Superior temporal gyrus (tissue), 1 donor: Measurements from ENCODE around the gene KHDRBS1.
A peak's percentile ranks its signal among the peaks of the same experiment; 100 is the strongest.
"Not testable (repeated sequence)": the region's sequence is repeated elsewhere in the genome, so short reads cannot be mapped to it uniquely, and the experiment has no call there.

Experiments used
- DNase-seq: peaks from one replicate; pipeline ENCODE4 v3.0.0-alpha.2; 2016; ENCODE audit errors: extremely low spot score

KHDRBS1 gene, protein sequence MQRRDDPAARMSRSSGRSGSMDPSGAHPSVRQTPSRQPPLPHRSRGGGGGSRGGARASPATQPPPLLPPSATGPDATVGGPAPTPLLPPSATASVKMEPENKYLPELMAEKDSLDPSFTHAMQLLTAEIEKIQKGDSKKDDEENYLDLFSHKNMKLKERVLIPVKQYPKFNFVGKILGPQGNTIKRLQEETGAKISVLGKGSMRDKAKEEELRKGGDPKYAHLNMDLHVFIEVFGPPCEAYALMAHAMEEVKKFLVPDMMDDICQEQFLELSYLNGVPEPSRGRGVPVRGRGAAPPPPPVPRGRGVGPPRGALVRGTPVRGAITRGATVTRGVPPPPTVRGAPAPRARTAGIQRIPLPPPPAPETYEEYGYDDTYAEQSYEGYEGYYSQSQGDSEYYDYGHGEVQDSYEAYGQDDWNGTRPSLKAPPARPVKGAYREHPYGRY

DNA sequence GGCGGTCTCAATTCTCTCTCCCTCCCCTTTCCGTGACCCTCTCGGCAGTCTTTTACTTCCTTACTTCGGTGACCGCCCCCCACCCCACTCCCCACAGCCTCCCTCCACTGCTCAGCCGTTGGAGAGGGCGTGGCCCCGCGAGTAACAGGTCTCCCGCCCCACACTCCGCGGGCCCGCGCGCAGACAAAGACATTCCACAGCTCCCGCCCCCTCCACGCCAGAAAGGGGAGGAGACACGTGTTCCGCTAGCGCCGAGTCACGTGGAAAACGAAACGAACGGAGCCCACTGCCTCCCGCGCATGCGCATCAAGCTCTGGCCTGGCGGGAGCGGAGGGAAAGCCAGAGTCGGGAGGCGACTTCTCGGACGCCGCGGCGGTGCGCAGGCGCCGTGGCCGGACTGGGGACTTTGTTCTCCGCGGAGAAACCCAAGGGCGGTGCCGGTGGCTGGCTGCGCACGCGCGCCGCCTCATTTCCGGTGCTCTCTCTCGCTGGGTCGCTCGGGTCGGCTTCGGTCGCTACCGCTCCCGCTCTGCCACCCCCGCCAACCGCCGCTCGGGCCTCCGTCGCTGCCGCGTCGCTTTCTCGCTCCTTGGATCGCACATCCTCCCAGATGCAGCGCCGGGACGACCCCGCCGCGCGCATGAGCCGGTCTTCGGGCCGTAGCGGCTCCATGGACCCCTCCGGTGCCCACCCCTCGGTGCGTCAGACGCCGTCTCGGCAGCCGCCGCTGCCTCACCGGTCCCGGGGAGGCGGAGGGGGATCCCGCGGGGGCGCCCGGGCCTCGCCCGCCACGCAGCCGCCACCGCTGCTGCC is at the start of gene KHDRBS1:
Gene KHDRBS1 (plus strand): TSS at position 483 of the 813 bp plus-strand sequence. CDS start 128 bp downstream, at position 611.
- peak; percentile 99 for DNase-seq

DNA sequence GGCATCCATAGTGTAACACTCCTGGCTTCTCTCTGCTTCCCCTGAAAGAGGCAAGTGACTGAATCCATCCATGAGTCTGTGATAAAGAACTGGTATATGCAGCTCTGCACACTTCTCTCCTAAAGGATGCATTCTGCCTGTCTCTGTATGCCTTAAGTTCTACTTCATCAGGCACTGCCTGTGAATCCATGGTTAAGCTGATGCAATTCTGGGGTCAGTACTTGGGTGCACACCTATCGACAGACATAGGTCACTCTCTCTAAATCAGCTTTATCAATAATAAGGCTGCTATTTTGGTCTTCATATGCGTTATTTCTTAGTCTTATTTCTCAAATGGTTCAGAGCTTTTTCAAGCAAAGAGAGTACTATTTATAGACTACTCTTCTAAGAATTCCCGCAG is 42.8 kb upstream of the KHDRBS1 start:
- DNase-seq: no peak

DNA sequence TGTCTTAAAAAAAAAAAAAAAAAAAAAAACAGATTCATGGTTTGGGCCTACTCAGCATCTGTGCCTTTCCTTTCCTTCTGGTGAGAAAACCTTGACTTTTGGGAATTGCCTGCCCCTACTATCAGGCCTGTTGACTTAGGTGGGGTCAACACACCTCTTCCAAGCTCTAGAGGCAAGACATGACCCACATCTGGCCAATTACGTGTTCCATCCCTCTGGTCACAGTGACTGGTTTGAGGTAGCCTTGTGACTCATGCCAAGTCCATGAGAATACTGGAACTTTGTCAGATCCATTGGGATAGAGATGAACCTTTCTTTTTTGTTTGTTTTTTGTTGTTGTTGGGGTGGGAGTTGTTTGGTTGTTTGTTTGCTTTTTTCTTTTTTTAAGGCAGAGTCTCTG is 37.3 kb upstream of the KHDRBS1 start:
- no peak for DNase-seq

DNA sequence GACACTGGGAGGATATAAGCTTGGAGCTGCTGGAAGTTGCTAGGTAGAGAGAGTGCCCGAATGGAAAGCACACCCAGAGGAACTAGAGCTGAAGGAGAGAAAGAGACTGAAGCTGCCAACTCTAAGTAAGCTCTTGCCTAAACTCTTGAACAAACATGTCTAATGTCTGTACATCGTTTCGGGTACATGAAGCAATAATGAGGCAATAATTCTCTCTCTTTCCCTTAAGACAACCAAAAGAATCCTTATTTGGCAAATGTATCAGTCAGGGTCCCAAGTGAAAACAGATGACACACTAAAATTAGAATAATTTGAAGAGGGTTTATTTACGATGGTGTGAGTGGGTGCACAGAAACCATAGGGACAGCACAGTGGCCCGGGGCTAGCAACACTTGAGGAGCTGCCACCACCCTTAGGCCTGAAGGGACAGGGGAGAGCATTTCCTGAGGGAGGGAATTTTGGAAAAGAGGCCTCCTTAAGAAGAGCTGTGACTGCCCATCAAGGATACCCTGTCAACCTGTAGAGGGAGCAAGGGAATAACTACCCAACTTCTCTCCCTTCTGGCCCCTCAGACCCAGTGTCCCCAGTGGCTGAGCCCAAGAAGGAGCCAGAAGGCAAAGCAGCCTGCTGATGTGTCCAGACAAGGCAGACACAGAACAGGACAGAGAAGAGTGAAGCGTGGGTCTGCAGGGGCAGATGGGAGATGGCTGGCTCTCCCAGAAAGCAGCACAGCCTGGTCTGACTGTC is 36.1 kb upstream of the KHDRBS1 start:
- no peak for DNase-seq

DNA sequence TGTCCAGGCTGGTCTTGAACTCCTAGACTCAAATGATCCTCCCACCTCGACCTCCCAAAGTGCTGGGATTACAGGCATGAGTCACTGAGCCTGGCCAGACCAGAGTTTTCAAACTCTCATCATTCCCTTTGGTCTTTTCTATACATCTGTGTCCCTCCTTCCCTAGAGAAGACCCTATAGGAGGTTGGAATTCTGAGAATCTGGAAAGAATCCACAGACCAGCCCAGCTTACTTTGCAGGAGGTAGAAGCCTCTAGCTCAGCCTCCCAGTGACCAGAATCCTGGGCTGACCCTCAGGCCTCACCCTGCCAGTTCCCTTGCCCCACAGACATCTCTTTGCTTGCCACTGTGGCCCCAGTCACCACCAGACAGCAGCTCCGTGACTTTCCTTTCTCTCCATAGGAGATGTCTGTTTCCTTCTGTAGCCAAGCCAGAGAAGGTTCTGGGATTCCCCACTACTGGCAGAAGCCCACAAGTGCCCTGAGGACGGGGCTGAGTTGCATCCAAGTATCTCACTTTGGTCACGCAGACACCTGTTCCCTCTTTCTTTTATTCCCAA is 34.7 kb upstream of the KHDRBS1 start:
- DNase-seq: no peak

DNA sequence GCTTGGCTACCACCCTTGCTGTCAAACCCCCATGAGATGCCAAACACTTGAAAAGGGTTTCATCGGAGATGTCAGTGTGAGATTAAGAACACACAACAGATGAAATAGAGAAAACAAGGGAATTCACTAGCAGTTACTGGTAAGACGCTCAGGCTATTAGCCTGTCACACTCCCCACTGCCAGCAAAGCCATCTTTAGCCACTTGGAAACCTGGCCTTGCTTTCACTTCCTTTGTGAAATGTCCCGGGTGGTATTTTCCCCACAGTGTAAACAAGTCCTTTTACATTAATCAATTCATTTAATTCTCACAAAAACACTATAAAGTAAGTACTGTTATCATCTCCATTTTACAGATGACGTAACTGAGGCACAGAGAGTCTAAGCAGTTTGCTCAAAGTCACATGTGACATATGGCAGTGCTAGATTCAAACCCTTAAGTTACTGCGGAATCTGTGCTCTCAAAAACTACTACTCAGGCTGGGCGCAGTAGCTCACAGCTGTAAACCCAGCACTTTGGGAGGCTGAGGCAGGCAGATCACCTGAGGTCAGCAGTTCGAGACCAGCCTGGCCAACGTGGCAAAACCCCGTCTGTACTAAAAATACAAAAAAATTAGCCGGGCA is 32.7 kb upstream of the KHDRBS1 start:
- DNase-seq: no peak

DNA sequence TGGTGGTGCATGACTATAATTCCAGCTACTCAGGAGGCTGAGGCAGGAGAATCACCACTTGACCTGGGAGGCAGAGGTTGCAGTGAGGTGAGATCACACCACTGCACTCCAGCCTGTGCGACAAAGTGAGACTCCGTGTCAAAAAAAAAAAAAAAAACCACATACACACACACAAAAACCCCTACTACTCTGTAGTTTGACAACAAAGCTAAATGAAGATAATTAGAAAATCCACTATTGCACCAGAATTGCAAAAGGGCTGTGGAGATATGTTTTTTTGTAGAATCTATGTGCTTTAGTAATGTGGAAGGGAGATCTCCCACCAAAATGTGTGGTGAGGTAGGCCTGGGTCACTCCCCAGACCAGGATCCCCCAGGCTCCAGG is 32.2 kb upstream of the KHDRBS1 start:
- no peak for DNase-seq

DNA sequence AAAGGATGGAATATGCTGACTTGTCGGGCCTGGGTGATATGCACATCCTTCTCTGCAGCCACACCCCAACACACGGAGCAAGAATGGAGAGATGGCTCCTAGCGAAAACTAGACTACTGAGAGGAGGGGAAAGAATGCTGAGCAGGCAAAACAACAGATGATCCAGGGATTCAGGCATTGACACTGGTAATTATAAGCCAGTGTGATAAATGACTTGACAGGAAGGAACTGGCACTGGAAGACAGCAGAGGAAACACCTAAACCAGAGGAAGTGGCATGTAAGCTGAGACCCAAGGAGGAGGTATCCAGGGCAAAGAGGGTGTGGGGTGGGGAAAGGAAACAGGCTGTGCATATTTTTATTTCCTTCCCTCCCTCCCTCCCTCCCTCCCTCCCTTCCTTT is 31.7 kb upstream of the KHDRBS1 start:
- no peak for DNase-seq

DNA sequence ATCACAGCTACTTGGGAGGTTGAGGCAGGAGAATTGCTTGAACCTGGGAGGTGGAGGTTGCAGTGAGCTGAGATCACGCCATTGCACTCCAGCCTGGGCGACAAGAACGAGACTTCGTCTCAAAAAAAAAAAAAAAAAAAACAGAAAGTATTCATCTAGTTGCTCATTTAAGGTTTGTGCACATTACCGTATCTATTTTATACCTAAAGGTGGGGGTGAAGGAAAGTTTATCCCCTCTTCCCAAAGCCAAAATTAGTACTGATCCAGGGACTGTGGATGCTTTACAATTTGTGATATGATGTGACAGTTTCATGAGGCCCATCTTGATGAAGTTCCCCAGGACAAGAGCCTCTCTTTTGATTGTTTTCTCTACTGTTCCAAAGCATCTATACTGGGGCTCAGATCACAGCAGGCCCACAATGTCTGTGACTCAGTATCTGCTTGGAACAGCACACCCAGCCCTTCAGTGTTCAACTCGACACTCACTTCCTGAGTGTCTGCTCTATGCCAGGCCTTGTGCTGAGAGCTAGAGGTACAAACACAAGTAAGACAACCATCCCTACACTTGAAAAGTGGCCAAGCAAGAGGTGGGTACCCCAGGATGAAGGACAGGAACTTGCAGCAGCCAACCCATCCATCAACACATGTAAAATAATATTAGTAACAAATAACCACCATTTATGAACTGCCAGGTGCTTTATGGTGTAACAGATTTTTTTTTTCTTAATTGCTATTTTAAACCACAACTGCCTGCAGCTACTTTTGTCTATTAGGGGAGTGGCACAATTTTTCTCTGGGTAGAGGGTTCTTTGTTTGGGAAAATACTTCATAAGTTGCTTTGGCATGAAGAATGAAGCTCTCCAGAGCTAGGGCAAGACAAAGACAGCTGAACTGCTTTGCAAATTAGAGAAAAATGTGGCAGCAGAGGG is 29.0 kb upstream of the KHDRBS1 start:
- DNase-seq: no peak

DNA sequence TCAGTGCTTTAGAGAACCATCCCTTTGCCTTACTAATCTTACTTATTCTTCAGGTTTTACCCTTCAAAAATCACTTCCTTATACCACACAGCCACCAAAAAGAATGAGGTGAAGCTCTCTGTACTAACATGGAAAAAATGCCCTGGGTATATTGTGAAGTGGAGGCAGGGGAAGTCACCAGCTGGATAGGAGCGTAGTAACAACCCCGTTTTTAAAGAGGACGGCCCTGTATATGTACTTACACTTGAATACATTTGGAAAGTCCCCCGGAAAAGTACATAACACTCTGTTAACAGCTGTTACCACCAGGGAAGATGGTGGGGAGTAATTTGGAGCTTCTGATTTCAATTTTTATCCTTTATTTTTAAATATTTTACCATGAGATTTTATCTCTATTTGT is 28.2 kb upstream of the KHDRBS1 start:
- no peak for DNase-seq

DNA sequence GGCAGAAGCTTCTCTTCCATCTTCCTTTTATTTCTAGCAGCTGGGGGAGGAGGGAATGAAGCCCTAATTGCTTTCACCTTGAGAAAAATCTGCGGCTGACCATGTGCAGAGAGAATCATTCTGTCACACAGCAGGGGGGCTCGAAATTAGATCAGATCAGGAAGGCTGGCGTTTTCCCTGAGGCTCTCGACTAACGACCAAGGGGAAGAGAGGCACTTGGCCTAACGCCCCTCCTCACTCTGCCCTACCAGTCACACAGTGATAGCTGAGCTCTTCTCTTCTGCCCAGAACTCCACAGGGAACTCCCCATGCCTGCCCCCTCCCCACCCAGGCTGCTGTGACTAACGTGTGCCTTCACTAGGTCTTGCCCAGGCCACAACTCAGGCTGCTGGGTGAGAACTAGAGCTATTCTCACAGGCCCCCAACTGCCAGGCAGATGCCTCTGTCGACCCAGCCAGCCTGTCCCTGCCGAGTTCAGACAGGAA is 26.5 kb upstream of the KHDRBS1 start:
- DNase-seq: no peak

DNA sequence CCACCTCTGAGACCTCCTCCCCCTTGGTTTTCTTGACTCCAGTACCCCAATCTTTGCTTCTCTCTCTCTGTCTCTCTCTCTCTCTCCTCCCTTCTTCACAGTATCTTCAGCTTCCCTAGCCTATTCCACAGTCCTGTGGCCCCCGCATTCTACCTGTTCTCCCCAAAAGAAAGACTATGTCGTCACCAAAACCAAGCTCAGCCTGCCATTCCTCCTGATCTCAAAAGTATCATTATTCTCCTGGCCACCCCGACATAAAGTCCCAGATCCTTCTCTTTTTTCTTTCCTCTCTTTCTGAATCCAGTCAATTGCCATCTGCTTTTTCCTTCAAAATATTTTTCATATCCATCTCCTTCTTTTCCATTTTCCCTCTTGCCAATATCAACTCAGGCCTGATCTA is 23.7 kb upstream of the KHDRBS1 start:
- DNase-seq: no peak

DNA sequence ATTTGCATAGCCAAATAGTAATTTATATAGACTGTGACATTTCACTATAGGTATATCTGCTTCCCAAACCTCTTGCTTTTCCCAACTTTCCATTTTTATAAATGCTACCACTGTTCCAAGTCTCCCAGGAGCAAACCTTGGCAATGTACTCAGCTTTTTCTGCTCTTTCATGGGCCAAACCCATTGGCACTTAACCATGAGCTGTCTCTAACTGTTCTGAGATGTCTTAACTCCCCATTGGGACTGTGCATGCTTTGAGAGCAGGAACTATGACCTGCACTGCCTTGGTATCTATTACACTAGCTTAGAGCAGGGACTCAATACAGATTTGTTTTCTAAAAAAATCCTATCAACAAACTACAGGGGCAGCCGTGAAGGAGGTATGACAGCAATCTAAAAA is 22.5 kb upstream of the KHDRBS1 start:
- DNase-seq: no peak

DNA sequence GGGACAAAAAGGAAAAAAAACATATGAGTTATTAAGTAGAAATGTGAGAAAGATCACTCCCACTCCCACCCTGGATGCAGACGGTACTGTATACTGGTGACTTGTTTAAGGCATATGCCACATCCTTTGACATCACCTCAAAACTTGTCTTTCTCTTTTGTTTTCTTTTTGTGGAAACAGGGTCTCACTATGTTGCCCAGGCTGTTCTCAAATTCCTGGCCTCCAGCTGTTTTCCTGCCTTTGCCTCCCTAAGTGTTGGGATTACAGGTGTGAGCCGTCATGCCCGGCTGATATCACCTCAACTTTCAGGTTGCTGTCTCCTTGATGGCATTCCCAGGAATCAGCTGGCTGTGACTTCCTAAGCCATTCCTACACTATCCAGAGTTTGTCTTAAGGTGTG is 18.4 kb upstream of the KHDRBS1 start:
- no peak for DNase-seq

DNA sequence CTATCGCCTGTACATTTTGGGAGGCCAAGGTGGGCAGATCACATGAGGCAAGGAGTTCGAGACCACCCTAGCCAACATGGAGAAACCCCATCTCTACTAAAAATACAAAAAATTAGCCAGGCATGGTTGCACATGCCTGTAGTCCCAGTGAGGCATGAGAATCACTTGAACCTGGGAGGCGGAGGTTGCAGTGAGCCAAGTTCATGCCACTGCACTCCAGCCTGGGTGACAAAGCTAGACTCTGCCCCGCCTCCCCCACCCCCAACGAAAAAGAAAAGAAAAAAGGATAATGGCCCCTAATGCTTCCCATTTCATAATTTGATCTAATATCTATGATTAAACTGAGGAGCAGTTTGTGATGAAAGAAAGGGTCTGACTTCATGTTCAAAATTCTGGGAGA is 17.5 kb upstream of the KHDRBS1 start:
- DNase-seq: not testable (repeated sequence)

DNA sequence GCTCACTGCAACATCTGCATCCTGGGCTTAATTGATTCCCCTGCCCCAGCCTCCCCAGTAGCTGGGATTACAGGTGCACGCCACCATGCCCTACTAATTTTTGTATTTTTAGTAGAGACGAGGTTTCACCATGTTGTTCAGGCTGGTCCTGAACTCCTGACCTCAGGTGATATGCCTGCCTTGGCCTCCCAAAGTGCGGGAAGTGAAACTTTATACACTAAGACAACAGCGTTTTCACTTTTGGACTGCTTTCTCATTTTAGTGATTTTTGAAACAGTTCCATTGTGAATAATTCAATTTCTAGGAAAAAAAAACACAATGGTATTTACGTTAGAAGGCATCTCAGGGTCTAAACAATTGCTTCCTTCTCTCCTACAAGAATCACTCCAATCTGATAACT is 11.8 kb upstream of the KHDRBS1 start:
- DNase-seq: no peak

DNA sequence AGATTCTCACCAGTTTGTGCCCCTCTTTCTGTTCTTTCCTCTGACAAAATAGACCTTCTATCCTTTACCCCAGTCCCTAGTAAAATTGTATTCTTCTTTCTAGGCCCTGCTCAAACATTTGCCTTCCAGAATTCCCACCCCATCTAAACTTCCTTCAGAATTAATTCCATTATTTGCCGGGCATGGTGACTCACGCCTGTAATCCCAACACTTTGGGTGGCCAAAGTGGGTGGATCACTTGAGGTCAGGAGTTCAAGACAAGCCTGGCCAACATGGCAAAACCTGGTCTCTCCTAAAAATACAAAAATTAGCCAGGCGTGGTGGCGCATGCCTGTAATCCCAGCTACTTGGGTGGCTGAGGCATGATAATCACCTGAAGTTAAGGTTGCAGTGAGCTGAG is 11.4 kb upstream of the KHDRBS1 start:
- not testable (repeated sequence) for DNase-seq

DNA sequence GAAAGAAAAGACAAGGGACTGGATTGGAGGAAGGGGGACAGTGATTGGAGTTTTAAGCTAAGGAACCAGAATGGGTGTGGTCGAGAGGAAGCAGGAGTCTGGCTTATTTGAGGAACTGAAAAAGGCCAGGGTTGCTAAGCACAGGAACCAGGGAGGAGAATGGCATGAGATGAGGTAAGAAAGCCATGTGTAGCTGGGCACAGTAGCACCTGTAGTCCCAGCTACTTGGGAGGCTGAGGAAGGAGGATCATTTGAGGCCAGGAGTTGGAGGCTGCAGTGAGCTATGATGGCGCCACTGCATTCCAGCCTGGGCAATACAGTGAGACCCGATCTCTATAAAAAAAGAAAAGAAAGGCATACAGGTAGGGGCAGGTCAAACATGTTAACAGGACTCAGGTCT is 8.1 kb upstream of the KHDRBS1 start:
- no peak for DNase-seq

DNA sequence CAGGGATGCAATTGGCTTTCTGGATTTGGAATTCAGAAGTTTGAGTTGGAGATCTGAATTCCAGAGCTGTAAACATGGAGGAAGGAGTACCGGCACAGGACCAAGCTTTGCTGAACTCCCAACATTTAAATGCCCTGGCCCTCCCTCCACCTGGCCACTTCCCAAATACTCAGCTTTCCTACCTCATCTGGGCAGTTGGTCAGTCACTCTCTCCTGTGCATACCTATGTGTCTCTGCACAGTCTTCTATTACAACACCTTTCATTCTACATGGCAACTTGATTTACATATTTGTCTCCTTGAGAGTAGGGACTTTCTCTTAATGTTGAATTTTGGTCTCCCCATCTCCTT is 6.1 kb upstream of the KHDRBS1 start:
- DNase-seq: no peak

DNA sequence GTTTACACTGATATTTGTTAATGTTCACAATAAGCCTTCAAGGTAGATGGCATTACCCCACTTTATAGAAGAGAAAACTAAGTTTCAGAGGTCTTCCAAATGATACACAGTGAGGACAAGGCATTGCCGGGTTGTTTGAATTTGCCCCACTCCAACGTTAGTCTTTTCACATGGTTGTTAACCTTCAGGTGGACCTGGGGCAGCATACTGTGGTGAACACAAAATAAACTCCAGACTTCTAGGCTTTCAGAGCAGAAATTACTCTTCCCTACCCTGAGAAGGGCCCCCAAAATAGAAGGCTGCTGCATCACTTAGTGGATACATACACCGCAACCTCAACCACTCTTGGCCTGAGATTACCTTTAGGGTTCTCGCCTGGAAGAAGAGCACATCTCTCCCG is 3.4 kb upstream of the KHDRBS1 start:
- DNase-seq: no peak
